Gastroesophageal sphincter (tissue), 4 donors: Measurements from ENCODE around the gene SLC39A11. TPM values are rescaled to one million over a fixed set of nuclear protein-coding genes. Genes with fewer than 3 reads are reported as not detected.

Source experiments
- ATAC-seq: fragments of 150-250 bp; one replicate; pipeline ENCODE4 v1.9.1; 2016; ENCODE audit warnings: mild to moderate bottlenecking, moderate library complexity
- H3K27ac ChIP-seq, 4 donors: fragments of 200-600 bp; sonication (generic) in 3 of 4; 1 replicate in 3 of 4; 2 replicates in 1 of 4; pipeline ENCODE4 v1.5.1; 2016 to 2019
- H3K27me3 ChIP-seq: fragments of 200-600 bp; sonication (generic); one replicate; pipeline ENCODE4 v1.5.1; 2019
- H3K36me3 ChIP-seq, 2 donors: fragments of 200-600 bp; sonication (generic); one replicate each; pipeline ENCODE4 v1.5.1; 2019; ENCODE audit warnings: control low read depth in 1 of 2
- H3K4me1 ChIP-seq, 3 donors: fragments of 200-600 bp; sonication (generic); 1 replicate in 2 of 3; 2 replicates in 1 of 3; pipeline ENCODE4 v1.5.1; 2016 to 2019; ENCODE audit warnings: control low read depth in 2 of 3
- H3K4me3 ChIP-seq, 2 donors: fragments of 200-600 bp; sonication (generic); one replicate each; pipeline ENCODE4 v1.5.1; 2019; ENCODE audit warnings: mild to moderate bottlenecking in 1 of 2, moderate library complexity in 1 of 2
- H3K9me3 ChIP-seq, 3 donors: fragments of 200-600 bp; sonication (generic); one replicate each; pipeline ENCODE4 v1.5.1; 2017 to 2019; ENCODE audit warnings: control low read depth in 2 of 3
- CTCF ChIP-seq, 4 experiments: fragments of 200-600 bp in 2 of 4; fragments of 450-650 bp in 2 of 4; sonication (generic) in 1 of 4; IDR thresholded peaks; one replicate each; pipeline ENCODE4 v1.5.1; 2017 to 2019; ENCODE audit warnings: antibody characterized with exemption in 4 of 4, mild to moderate bottlenecking in 2 of 4, moderate library complexity in 2 of 4
- EP300 ChIP-seq: sonication (generic); formaldehyde crosslinking; IDR thresholded peaks from one replicate; pipeline ENCODE4 v1.6.1; 2017; ENCODE audit warnings: antibody characterized with exemption, mild to moderate bottlenecking
- POLR2A ChIP-seq, 2 donors: fragments of 450-650 bp; IDR thresholded peaks; one replicate each; pipeline ENCODE4 v1.6.1; 2017; ENCODE audit warnings: antibody characterized with exemption in 2 of 2, mild to moderate bottlenecking in 2 of 2, moderate library complexity in 1 of 2
- POLR2AphosphoS5 ChIP-seq: sonication (generic); formaldehyde crosslinking; IDR thresholded peaks from one replicate; pipeline ENCODE4 v1.6.1; 2017; ENCODE audit warnings: antibody characterized with exemption
- WGBS, 2 donors: methylation state at CpG; one replicate each; pipeline ENCODE4 v1.1.5; 2018; ENCODE audit warnings: low coverage in 1 of 2; 5-methylcytosine and 5-hydroxymethylcytosine counted together
- total RNA-seq, 4 donors: library from RNA; depleted of rRNA; stranded (reverse); fragments of >200 nt; gene quantifications; one replicate each; pipeline ENCODE4 v1.1.0, GENCODE V29; 2016

SLC39A11 gene
- total RNA-seq, 4 donors from 2014 or later: 11.6 to 16.8 (median 14.5) TPM

GRCh38 chr17:72792771-72793170 is 299.7 kb downstream of the SLC39A11 start:
- TF ChIP-seq CTCF (IDR thresholded peaks at IDR 0.05) (no peak), POLR2AphosphoS5 (no peak), POLR2A (IDR thresholded peaks at IDR 0.05) (no peak), EP300 (no peak)
- no peak for ATAC-seq
- no peak overlapping the region for H3K4me3 ChIP-seq
- H3K4me1 ChIP-seq: no peaks in the 10 kb centered on the region
- peaks cover 0 to 53% (median 0%) of the 10 kb centered on the region in 3 donors for H3K9me3 ChIP-seq
- 78 to 80% methylated on average over 4 to 5 of the region's 5 CpGs for WGBS, 2 donors
- H3K36me3 ChIP-seq: peaks cover 0 to 35% of the 10 kb centered on the region in 2 donors
- H3K27ac ChIP-seq: no peak overlapping the region
- H3K27me3 ChIP-seq: no peaks in the 10 kb centered on the region

GRCh38 chr17:72790190-72790589 is 302.3 kb downstream of the SLC39A11 start:
- ATAC-seq: no peak
- no peaks in the 10 kb centered on the region for H3K27me3 ChIP-seq
- no peak overlapping the region for H3K27ac ChIP-seq
- peaks cover 0 to 17% of the 10 kb centered on the region in 2 donors for H3K36me3 ChIP-seq
- TF ChIP-seq CTCF (IDR thresholded peaks at IDR 0.05): no peak
- TF ChIP-seq POLR2AphosphoS5: no peak
- no peak for TF ChIP-seq POLR2A (IDR thresholded peaks at IDR 0.05)
- no peak for TF ChIP-seq EP300
- H3K4me3 ChIP-seq: no peak overlapping the region
- H3K9me3 ChIP-seq: peaks cover 0 to 34% (median 0%) of the 10 kb centered on the region in 3 donors
- 95 to 100% methylated on average over 2 to 3 of the region's 3 CpGs for WGBS, 2 donors
- no peaks in the 10 kb centered on the region for H3K4me1 ChIP-seq

- Histone ChIP-seq H3K9me3 (peaks cover 0 to 30% (median 0%) of the 10 kb centered on the region in 3 donors), H3K36me3 (peaks cover 0 to 13% of the 10 kb centered on the region in 2 donors), H3K27me3 (no peaks in the 10 kb centered on the region), H3K4me3 (no peak overlapping the region), H3K27ac (no peak overlapping the region), H3K4me1 (no peaks in the 10 kb centered on the region)
- no peak for ATAC-seq
- no peak for TF ChIP-seq POLR2AphosphoS5
- TF ChIP-seq CTCF (IDR thresholded peaks at IDR 0.05): no peak
- no peak for TF ChIP-seq EP300
- TF ChIP-seq POLR2A (IDR thresholded peaks at IDR 0.05): no peak
- 84 to 93% methylated on average over 4 to 6 of the region's 6 CpGs for WGBS, 2 donors
Measured at GRCh38 chr17:72789711-72790110, 302.8 kb downstream of the SLC39A11 start.

- H3K27ac ChIP-seq: no peak overlapping the region
- no peak for ATAC-seq
- 90 to 91% methylated on average over 10 to 18 of the region's 19 CpGs for WGBS, 2 donors
- H3K36me3 ChIP-seq: peaks cover 0 to 13% of the 10 kb centered on the region in 2 donors
- H3K4me3 ChIP-seq: no peak overlapping the region
- H3K9me3 ChIP-seq: peaks cover 0 to 23% (median 0%) of the 10 kb centered on the region in 3 donors
- H3K27me3 ChIP-seq: no peaks in the 10 kb centered on the region
- H3K4me1 ChIP-seq: no peaks in the 10 kb centered on the region
- TF ChIP-seq CTCF (IDR thresholded peaks at IDR 0.05) (no peak), POLR2A (IDR thresholded peaks at IDR 0.05) (no peak), POLR2AphosphoS5 (no peak), EP300 (no peak)
Measured at GRCh38 chr17:72788950-72789585, 303.4 kb downstream of the SLC39A11 start.

GRCh38 chr17:72786209-72786608 is 306.3 kb downstream of the SLC39A11 start:
- no peaks in the 10 kb centered on the region for H3K4me1 ChIP-seq
- ATAC-seq: no peak
- no peak overlapping the region for H3K27ac ChIP-seq
- no peaks in the 10 kb centered on the region for H3K27me3 ChIP-seq
- no peak for TF ChIP-seq EP300
- TF ChIP-seq CTCF (IDR thresholded peaks at IDR 0.05): no peak
- TF ChIP-seq POLR2A (IDR thresholded peaks at IDR 0.05): no peak
- no peak for TF ChIP-seq POLR2AphosphoS5
- no peaks in the 10 kb centered on the region for H3K36me3 ChIP-seq
- no peak overlapping the region for H3K4me3 ChIP-seq
- 14 to 51% methylated on average over 1 to 2 of the region's 2 CpGs for WGBS, 2 donors
- no peaks in the 10 kb centered on the region for H3K9me3 ChIP-seq
